HG03045 (cell line): ENCODE data around the gene MS4A8.

ENCODE experiments used
- ATAC-seq: cut with Tn5 transposase; IDR thresholded peaks from one replicate; pipeline ENCODE4 v1.9.1; 2021; ENCODE audit warnings: mild to moderate bottlenecking, moderate library complexity; ENCODE audit not compliant: unreplicated experiment

The MS4A8 gene

DNA sequence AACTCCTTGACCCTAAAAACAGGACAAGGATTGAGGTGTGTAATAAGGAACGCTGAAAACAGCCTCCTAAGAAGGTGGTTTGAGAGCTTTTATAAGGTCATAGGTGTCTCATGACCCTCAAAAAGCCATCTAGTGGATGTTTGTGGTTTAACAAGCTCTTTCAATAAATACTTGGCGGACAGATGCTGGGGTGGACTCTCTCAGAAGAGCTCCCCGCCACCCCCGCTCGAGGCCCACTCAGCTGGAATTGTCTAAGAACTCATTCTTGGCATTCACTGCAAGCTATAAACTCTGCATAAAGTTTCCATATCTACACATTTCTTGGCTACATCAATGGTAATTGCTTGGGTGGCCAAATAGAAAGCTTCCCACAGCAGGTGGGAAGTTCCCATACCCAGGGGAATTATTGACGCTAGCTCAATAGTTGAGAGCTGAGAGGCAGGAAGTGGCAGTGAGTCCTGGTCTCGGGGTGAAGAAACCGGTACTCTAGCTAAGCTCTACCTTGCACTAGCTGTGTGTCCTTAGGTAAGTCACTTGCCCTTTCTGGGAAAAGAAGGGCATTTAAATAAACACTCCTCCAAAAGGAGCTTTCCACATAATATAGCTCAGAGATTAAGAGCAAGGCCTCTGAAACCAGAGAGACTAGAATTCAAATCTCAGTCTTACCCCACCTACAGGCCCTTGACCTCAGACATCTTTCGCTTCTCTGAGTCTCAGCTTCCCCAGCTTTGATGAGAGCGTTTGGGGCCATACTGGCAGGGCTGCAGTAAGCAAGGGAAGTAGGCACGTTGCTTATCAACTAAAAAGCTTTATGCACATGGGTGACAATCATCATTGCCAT lies 63.7 kb downstream of the MS4A8 start:
- peak; percentile 58 for ATAC-seq

DNA sequence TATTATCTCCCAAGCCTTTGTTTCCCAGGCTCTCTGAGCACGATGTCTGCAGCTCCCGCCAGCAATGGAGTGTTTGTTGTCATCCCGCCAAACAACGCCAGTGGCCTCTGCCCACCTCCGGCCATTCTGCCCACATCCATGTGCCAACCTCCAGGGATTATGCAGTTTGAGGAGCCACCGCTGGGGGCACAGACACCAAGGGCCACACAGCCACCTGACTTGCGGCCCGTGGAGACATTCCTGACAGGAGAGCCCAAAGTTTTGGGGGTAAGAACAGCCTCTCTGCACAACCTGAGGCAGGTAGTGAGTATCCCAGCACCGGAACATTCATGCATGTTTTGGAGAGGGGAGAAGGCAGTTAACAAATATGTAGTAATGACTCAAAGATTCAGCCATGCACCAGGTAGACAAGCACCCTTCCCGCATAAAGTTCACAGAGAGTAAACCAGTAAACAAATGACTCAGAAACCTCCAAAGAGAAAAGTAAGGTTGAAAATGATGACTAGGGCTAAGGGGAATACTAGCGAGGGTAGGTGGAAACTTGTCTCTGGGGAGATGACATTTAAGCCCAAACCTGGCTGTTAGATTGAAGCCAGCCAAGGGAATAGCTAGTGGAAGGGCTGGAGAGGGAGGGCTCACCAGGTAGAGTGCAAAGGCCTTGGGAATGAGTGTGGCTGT lies 64.4 kb downstream of the MS4A8 start:
- peak; percentile 29 for ATAC-seq

DNA sequence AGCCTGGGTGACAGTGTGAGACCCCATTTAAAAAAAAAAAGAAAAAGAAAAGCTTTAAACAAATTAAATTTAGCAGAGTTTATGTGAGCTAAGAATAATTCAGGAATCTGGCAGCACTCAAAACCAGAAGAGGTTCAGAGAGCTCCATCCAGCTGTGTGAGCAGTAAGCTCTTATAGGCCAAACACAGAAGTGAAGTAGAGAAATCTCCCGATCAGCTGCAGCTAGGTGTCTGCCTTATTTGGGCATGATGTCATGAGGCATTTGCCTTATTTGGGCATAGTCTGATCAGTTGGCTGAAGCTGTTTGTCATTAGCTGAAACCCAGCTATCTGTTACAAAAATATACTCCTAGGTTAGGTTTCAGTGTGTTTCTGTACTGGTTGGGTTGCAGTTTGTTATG lies 65.5 kb downstream of the MS4A8 start:
- peak; percentile 41 for ATAC-seq

DNA sequence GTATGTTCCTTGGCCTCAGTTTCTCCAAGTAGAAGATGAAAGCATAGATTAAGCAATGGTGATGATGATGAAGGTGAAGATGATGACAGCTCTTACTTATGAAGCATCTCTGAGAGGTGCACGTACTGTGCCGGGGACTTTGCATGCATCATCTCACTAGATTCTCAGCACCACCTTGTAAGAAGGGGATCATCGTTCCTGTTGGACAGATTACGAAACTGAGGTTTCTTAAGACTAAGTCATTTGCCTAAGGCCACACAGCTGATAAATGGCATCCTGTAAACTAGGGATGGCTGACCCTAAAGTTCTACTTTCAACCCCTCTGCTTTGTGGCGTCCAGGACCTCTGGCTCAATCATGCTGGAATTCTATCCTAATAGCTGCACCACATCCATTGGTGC lies 65.9 kb downstream of the MS4A8 start:
- ATAC-seq, result no peak
